ENCODE data around the gene SCN2A. TPM values are rescaled to one million over a fixed set of nuclear protein-coding genes. Genes with fewer than 3 reads are reported as not detected.
A peak's percentile ranks its signal among the peaks of the same experiment; 100 is the strongest.

The SCN2A gene
- total RNA-seq, 1 experiment from 2014 or later, result 0.24 TPM

DNA sequence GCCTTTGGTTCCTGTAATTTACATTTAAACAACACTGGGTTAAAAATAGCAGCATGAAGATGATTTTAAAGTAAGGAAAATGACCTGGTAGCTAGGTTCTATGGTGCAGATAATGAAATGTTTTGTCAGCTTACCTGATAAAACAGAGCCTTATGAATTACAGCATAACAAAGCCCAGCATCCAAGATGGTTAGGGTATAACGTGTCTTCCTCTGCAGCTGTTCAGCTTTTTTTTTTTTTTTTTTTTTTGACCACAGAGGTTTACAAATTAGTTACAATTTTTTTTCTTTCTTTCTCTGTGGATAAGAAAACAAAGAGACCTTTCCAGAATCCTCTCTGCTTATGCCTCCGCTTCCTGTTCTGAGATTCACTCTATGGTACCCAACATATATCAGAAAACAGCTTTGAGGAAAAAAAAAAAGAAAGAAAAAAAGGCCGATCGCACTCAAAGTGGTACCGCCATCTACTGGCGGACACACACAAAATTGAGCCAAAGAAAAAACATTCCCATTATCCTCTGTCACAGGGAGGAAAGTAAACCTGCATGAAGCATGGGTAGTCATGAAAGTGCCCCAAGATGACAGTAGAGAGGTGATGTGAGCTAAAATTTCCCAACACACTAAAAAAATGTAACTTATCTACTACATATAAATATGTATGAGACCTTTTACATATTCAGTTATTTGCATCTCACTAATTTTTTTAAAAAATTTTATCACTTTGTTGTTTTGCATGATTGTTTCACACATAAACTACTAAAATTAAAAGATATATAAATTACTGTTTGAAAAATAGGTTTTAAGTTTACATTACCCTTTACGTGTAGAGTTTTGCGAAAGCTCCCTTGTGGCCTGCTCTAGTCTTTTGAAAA, 35.3 kb upstream of the SCN2A start, which contains the start of gene SCN3A:
SCN3A (minus strand) TSS at position 362 of the 871 bp plus-strand sequence. CDS start 27,656 bp downstream, outside the sequence.
- no peak within 1 kb of the TSS for H3T11ph ChIP-seq (ENCODE audit: low read length)
- H2BK5ac ChIP-seq (ENCODE audit: insufficient read length, low read length), result no peak within 1 kb of the TSS
- no peak within 1 kb of the TSS for H2BK15ac ChIP-seq (ENCODE audit: low read depth, low read length)
- H3K79me2 ChIP-seq (ENCODE audit: insufficient read depth, low read length), result no peaks in the 10 kb centered on the region
- no peaks in the 10 kb centered on the region for H3K79me1 ChIP-seq (ENCODE audit: insufficient read depth, low read depth, low read length, poor library complexity, severe bottlenecking)
- H3K9me3 Mint-ChIP-seq, result peaks cover 0 to 2% of the 10 kb centered on the region in 2 experiments; a peak in 2 of 5 replicates
- no peaks in the 10 kb centered on the region for H3K27me3 Mint-ChIP-seq (ENCODE audit: low read depth)
- no peak within 1 kb of the TSS for H3K23ac ChIP-seq (ENCODE audit: insufficient read length, low read depth, low read length)
- H3K23me2 ChIP-seq (ENCODE audit: insufficient read length, low read depth, low read length, poor library complexity, severe bottlenecking), result no peaks in the 10 kb centered on the region
- H3K56ac ChIP-seq (ENCODE audit: insufficient read length, low read depth, low read length), result no peak within 1 kb of the TSS
- WGBS (ENCODE audit: extremely low coverage, insufficient read length, low lambda C conversion rate), result no CpG with 5 or more reads among the region's 8 CpGs
- H3K18ac ChIP-seq (ENCODE audit: insufficient read length, low read depth, low read length), result no peak within 1 kb of the TSS
- H2AK5ac ChIP-seq (ENCODE audit: insufficient read length, low read length), result no peak within 1 kb of the TSS
- H3K27ac ChIP-seq (ENCODE audit: insufficient read length, low read depth, low read length), result no peak within 1 kb of the TSS
- no peak within 1 kb of the TSS for H3K4ac ChIP-seq (ENCODE audit: low read depth, low read length)
- H2BK12ac ChIP-seq (ENCODE audit: insufficient read length, low read depth, low read length), result no peak within 1 kb of the TSS
- H4K91ac ChIP-seq (ENCODE audit: insufficient read length, low read depth, low read length), result no peak within 1 kb of the TSS
- peaks cover 5 to 6% of the 10 kb centered on the region in 2 experiments for H3K4me1 Mint-ChIP-seq
- peak; percentile 36 for DNase-seq
- no peaks in the 10 kb centered on the region for H3K27me3 ChIP-seq (ENCODE audit: insufficient read depth, low read length)
- H3K4me2 ChIP-seq (ENCODE audit: insufficient read depth, insufficient read length, low read length), result no peak within 1 kb of the TSS
- no peaks in the 10 kb centered on the region for H4K20me1 ChIP-seq (ENCODE audit: control insufficient read depth, insufficient read depth, insufficient read length)
- TF ChIP-seq, protein P1, sequence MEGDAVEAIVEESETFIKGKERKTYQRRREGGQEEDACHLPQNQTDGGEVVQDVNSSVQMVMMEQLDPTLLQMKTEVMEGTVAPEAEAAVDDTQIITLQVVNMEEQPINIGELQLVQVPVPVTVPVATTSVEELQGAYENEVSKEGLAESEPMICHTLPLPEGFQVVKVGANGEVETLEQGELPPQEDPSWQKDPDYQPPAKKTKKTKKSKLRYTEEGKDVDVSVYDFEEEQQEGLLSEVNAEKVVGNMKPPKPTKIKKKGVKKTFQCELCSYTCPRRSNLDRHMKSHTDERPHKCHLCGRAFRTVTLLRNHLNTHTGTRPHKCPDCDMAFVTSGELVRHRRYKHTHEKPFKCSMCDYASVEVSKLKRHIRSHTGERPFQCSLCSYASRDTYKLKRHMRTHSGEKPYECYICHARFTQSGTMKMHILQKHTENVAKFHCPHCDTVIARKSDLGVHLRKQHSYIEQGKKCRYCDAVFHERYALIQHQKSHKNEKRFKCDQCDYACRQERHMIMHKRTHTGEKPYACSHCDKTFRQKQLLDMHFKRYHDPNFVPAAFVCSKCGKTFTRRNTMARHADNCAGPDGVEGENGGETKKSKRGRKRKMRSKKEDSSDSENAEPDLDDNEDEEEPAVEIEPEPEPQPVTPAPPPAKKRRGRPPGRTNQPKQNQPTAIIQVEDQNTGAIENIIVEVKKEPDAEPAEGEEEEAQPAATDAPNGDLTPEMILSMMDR (conservative IDR thresholded peaks at IDR 0.05), result peak; percentile 86
- H2BK120ac ChIP-seq (ENCODE audit: low read depth, low read length, poor library complexity, severe bottlenecking), result no peak within 1 kb of the TSS
- no peaks in the 10 kb centered on the region for H3K36me3 Mint-ChIP-seq (ENCODE audit: insufficient read depth in 1 of 3, low read depth in 3 of 3)
- no peaks in the 10 kb centered on the region for H3K9me3 ChIP-seq (ENCODE audit: control insufficient read depth, low read depth, low read length)
- H3K4me3 Mint-ChIP-seq, result no peak within 1 kb of the TSS
- H3K14ac ChIP-seq (ENCODE audit: insufficient read depth, low read length), result no peak within 1 kb of the TSS
- H3K4me1 ChIP-seq (ENCODE audit: insufficient read depth, low read length), result no peaks in the 10 kb centered on the region
- no peak within 1 kb of the TSS for H2AFZ ChIP-seq (ENCODE audit: low read length)
- no peak within 1 kb of the TSS for H3K27ac Mint-ChIP-seq
- H3K9ac ChIP-seq (ENCODE audit: extremely low read depth, insufficient read length, low read length), result no peak within 1 kb of the TSS
- H4K5ac ChIP-seq (ENCODE audit: insufficient read length, low read depth, low read length), result no peak within 1 kb of the TSS
- H2BK20ac ChIP-seq (ENCODE audit: low read depth, low read length, poor library complexity, severe bottlenecking), result no peak within 1 kb of the TSS
- no peak within 1 kb of the TSS for H4K8ac ChIP-seq (replicated peaks; ENCODE audit: insufficient read length, low read depth, low read length)

Data from H9 (cell line).